ENCODE data around the gene GALK2. TPM values are rescaled to one million over a fixed set of nuclear protein-coding genes. Genes with fewer than 3 reads are reported as not detected.
"Not testable (repeated sequence)": the region's sequence is repeated elsewhere in the genome, so short reads cannot be mapped to it uniquely, and the experiment has no call there.

Gene GALK2
- total RNA-seq, 1 donor from 2014 or later = 28.6 TPM

- Histone ChIP-seq H3K27me3 (ENCODE audit: control insufficient read depth, insufficient read depth, low read length) (no peaks in the 10 kb centered on the region), H3K4me3 (ENCODE audit: low read depth, low read length) (no peak overlapping the region), H3K36me3 (ENCODE audit: control insufficient read depth, insufficient read depth, low read length) (no peaks in the 10 kb centered on the region)
- no peak for DNase-seq (ENCODE audit: low read depth)
- TF ChIP-seq, protein P1, sequence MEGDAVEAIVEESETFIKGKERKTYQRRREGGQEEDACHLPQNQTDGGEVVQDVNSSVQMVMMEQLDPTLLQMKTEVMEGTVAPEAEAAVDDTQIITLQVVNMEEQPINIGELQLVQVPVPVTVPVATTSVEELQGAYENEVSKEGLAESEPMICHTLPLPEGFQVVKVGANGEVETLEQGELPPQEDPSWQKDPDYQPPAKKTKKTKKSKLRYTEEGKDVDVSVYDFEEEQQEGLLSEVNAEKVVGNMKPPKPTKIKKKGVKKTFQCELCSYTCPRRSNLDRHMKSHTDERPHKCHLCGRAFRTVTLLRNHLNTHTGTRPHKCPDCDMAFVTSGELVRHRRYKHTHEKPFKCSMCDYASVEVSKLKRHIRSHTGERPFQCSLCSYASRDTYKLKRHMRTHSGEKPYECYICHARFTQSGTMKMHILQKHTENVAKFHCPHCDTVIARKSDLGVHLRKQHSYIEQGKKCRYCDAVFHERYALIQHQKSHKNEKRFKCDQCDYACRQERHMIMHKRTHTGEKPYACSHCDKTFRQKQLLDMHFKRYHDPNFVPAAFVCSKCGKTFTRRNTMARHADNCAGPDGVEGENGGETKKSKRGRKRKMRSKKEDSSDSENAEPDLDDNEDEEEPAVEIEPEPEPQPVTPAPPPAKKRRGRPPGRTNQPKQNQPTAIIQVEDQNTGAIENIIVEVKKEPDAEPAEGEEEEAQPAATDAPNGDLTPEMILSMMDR (IDR thresholded peaks at IDR 0.05; ENCODE audit: insufficient read depth, low read length, poor library complexity, severe bottlenecking) = no peak
Observed at GRCh38 chr15:49248291-49248690, 78.2 kb downstream of the GALK2 start.

DNA sequence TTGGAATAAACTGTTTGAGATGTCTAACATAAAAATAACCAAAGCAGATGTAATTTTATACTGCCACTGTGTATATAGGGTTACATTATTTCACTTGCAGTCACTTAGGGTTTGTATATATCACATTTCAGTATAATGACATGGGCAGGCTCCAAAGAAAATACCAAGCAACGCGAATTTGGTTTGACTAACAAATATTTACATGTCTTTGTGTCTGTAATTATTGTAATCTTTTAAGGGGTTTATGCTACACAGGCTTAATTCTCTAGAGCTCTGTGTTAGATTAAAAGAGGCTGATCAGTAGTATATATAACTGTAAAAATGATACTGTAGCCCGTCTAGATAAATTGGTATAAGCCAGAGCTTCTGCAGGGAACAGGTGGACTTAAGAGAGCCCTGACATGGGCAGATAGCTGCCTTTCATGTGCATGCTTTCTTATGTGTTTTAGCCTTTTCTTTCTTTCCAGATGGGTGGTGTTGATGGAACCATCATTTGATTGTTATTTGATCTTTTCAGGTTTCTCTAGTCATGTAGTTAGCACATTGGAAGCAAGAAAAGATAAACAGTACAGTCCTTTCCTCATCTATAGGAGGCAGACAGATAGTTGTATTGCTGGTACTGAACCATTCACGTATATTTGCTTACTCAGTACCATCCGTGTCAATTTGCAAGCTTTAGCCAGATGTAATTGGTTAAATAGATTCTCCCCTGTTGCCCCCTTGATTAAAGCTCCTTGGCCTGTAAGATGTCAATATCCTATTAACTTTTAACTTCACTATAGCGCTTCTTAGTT, 86.1 kb downstream of the GALK2 start:
- Histone ChIP-seq H3K4me3 (ENCODE audit: low read depth, low read length) (no peak overlapping the region), H3K36me3 (ENCODE audit: control insufficient read depth, insufficient read depth, low read length) (no peaks in the 10 kb centered on the region), H3K27me3 (ENCODE audit: control insufficient read depth, insufficient read depth, low read length) (no peaks in the 10 kb centered on the region)
- TF ChIP-seq, protein P1 (IDR thresholded peaks at IDR 0.05; ENCODE audit: insufficient read depth, low read length, poor library complexity, severe bottlenecking) = no peak
- no peak for DNase-seq (ENCODE audit: low read depth)

DNA sequence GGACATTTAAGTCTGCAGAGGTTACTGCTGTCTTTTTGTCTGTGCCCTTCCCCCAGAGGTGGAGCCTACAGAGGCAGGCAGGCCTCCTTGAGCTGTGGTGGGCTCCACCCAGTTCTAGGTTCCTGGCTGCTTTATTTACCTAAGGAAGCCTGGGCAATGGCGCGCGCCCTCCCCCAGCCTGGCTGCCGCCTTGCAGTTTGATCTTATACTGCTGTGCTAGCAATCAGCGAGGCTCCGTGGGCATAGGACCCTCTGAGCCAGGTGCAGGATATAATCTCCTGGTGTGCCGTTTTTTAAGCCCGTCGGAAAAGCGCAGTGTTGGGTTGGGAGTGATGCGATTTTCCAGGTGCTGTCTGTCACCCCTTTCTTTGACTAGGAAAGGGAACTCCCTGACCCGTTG, 95.1 kb downstream of the GALK2 start:
- not testable (repeated sequence) for DNase-seq (ENCODE audit: low read depth); H3K36me3 ChIP-seq (ENCODE audit: control insufficient read depth, insufficient read depth, low read length); H3K27me3 ChIP-seq (ENCODE audit: control insufficient read depth, insufficient read depth, low read length); H3K4me3 ChIP-seq (ENCODE audit: low read depth, low read length)

- no peaks in the 10 kb centered on the region for H3K27me3 ChIP-seq (ENCODE audit: control insufficient read depth, insufficient read depth, low read length)
- TF ChIP-seq, protein P1 (IDR thresholded peaks at IDR 0.05; ENCODE audit: insufficient read depth, low read length, poor library complexity, severe bottlenecking) = no peak
- no peak for DNase-seq (ENCODE audit: low read depth)
- H3K4me3 ChIP-seq (ENCODE audit: low read depth, low read length) = no peak overlapping the region
- no peaks in the 10 kb centered on the region for H3K36me3 ChIP-seq (ENCODE audit: control insufficient read depth, insufficient read depth, low read length)
Observed at GRCh38 chr15:49265911-49266310, 95.9 kb downstream of the GALK2 start.

DNA sequence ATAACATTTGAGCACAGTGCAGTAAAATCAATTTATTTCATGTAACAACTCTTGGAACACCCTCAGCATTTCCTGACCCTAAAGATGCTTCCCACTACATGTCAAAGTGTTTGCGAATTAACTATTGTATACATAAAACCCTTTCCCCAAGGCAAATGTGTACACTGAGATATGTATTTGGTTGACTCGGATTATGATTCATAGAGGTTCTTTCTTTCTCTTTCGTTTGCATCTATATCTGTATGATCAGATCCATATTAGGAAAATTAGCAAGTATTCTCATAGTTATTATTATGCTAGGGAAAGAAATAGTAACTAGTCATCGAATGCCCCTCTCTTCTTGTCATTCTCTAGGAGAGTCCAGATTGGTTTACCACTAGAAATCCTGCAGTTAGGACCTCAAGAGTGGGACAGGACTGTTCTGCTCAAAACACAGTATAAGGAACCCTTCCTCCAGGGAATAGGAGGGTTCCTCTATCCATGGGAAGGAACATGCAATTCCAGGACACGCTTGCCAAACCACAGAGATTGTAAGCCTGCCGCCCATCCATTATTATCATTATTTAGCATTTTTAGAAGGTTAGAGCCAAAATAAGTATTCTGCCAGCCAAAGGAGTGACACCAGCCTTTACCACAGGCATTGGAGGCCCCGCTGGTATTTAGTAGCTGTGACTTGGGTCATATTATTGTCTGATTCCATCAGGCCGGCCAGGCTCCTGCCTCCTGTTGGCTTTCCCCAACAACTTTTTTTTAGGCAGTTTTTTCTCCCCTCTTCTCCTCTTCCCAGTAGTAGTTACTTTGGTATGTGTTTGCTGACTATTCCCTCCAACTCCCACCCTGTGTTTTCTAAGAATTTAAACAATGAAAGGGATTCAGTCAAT, 100.7 kb downstream of the GALK2 start:
- Histone ChIP-seq H3K4me3 (ENCODE audit: low read depth, low read length) (no peak overlapping the region), H3K36me3 (ENCODE audit: control insufficient read depth, insufficient read depth, low read length) (no peaks in the 10 kb centered on the region), H3K27me3 (ENCODE audit: control insufficient read depth, insufficient read depth, low read length) (no peaks in the 10 kb centered on the region)
- no peak for DNase-seq (ENCODE audit: low read depth)
- TF ChIP-seq, protein P1 (IDR thresholded peaks at IDR 0.05; ENCODE audit: insufficient read depth, low read length, poor library complexity, severe bottlenecking) = no peak

DNA sequence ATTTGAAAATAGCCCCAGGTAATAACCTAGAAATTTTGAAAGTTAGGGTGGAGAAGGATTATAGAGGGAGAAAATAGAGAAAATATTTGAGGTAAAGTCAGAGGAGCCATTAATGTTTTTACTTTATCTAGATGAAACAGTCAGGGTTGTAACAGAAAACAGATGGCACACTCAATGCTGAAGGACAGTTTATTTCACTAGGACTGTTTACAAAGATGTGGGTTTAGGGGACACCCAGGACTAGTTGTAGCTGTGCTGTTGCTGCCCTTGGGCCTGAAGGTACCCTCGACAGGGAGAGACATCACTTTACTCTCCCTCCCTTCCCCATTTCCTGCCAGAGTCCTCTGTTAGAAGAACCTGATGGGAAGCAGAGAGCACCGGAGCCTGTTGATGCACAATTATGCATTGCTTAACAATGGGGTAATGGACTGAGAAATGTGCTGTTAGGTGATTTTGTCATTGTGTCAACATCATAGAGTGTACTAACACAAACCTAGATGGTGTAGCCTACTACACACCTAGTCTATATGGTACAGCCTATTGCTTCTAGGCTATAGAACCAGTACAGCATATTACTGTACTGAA, 103.8 kb downstream of the GALK2 start:
- no peak for DNase-seq (ENCODE audit: low read depth)

More for the DNA sequence above, 103.8 kb downstream of the GALK2 start:
- H3K27me3 ChIP-seq (ENCODE audit: control insufficient read depth, insufficient read depth, low read length) = no peaks in the 10 kb centered on the region
- TF ChIP-seq, protein P1 (IDR thresholded peaks at IDR 0.05; ENCODE audit: insufficient read depth, low read length, poor library complexity, severe bottlenecking) = no peak
- no peak overlapping the region for H3K4me3 ChIP-seq (ENCODE audit: low read depth, low read length)
- no peaks in the 10 kb centered on the region for H3K36me3 ChIP-seq (ENCODE audit: control insufficient read depth, insufficient read depth, low read length)
